T47D (cell line): ENCODE data around the gene SELENOO.
"Not testable (repeated sequence)": the region's sequence is repeated elsewhere in the genome, so short reads cannot be mapped to it uniquely, and the experiment has no call there.

Source experiments
- DNase-seq, 2 experiments: peaks; one replicate each; pipeline versions ENCODE4 v3.0.0 to v3.0.0-alpha.2; 2011 to 2012; ENCODE audit warnings: low read depth in 1 of 2, low spot score in 1 of 2
- JUND ChIP-seq: IDR thresholded peaks from 2 replicates; pipeline ENCODE4 v1.6.1; 2012; ENCODE audit warnings: low read depth
- in situ Hi-C: cut with HindIII; loops from 2 replicates; pipeline ENCODE4 v1.10.0; 2016; ENCODE audit warnings: low sequenced_read_pairs, low pct_unique_long_range_greater_than_20kb

SELENOO gene

DNA sequence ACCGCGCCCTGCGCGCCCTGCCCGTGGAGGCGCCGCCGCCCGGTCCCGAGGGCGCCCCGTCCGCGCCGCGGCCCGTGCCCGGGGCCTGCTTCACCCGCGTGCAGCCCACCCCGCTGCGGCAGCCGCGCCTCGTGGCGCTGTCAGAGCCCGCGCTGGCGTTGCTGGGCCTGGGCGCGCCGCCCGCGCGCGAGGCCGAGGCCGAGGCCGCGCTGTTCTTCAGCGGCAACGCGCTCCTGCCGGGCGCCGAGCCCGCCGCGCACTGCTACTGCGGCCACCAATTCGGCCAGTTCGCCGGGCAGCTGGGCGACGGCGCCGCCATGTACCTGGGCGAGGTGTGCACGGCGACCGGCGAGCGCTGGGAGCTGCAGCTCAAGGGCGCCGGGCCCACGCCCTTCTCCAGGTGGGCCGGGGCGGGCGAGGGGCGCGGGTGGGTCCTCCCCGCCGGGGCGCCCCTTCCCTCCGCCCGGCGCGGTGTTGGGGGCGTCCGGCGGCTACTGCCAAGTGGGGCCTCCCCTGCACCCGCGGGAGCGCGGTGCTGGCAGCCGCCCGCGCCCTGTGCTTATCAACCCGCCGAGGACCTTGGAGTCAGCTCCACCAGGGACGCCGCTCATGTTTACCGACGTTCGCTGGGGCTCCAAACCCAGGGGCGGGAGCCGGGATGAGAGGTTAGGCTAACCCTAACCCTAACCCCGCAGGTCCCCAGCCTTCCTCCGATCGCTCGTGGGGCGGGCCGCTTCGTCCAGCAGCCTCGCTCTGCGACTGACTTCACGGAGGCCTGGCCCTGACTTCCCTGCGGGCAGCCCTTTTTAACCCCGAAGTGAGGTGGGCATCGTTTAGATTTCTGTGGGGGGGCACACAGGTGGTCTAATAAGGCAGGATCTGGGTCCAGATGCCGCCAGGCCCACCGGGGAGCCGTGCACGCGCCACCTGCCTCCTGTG, 649 bp downstream of the SELENOO start:
- in situ Hi-C loops: no loop called here
- DNase-seq: no peak
- TF ChIP-seq JUND: no peak

- in situ Hi-C loops: no loop called here
- DNase-seq: no peak
- no peak for TF ChIP-seq JUND
Measured at GRCh38 chr22:50202130-50202666, 1.4 kb downstream of the SELENOO start.

DNA sequence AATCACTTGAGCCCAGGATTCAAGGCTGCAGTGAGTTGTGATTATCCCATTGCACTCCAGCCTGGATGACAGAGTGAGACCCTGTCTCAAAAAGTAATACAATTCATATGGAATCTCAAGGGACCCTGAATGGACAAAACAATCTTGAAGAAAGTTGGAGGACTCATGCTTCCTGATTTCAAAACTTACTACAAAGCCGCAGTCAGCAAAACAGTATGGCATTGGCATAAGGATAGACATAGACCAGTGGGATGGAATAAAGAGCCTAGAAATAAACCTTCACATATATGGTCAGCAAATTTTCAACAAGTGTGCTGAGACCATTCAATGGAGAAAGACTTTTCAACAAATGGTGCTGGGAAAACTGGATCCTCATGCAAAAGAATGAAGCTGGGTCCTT, 2.5 kb downstream of the SELENOO start:
- in situ Hi-C loops: no loop called here
- no peak for TF ChIP-seq JUND
- no peak for DNase-seq

DNA sequence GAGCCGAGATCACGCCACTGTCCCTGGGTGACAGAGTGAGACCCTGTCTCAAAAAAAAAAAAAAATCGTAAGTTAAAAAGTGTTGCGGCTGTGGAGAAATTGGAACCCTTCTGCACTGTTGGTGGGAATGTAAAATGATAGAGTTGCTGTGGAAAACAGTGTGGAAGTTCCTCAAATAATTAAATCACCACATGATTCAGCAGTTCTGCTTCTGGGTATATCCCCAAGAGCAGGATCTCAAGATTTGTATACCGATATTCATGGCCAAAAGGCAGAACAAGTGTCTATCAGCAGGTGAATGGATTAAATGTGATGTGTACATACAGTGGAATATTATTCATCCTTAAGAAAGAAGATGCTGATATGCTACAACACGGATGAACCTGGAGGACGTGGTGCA, 3.8 kb downstream of the SELENOO start:
- DNase-seq: no peak
- TF ChIP-seq JUND: no peak
- in situ Hi-C loops: no loop called here

- in situ Hi-C loops, DNase-seq: not testable (repeated sequence)
Measured at GRCh38 chr22:50204998-50205397, 4.2 kb downstream of the SELENOO start.

DNA sequence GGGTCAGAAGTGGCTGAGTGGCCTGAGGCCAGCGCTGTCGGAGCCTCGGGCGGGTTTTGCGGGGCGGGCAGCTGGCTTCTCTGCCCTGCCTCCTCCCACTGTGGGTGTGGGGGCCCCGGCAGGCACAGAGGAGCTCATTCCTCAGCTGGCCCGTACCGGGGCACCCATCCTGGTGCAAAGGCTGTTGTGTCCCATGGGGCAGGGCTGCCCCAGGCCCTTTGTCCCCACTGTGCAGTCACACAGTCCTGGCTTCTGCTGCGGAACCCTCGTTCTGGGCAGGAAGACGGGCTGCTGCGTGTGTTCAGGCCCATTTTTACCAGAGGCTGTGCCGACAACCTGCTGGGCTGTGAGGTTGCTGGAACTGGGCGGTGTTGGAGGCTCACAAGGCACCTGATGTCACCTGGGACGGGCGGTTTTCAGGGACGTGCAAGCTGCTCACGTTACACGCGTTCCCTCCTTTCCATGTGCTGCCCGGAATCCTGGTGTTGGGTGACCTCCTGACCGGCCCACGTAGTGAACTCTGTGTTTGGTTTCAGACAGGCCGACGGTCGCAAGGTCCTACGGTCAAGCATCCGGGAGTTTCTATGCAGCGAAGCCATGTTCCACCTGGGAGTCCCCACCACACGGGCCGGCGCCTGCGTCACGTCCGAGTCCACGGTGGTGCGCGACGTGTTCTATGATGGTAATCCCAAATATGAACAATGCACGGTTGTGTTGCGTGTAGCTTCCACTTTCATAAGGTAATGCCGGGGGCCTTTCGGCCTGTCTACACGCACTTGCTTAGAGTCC, 5.2 kb downstream of the SELENOO start:
- in situ Hi-C loops: no loop called here
- no peak for DNase-seq
- no peak for TF ChIP-seq JUND

- DNase-seq: peak in 1 of 2 experiments; percentile 15
Measured at GRCh38 chr22:50206599-50206998, 5.8 kb downstream of the SELENOO start.

GRCh38 chr22:50207383-50208140, 6.8 kb downstream of the SELENOO start:
- in situ Hi-C loops: no loop called here
- no peak for DNase-seq
- TF ChIP-seq JUND: no peak

More at GRCh38 chr22:50206599-50206998, 5.8 kb downstream of the SELENOO start:
- in situ Hi-C loops: no loop called here
- TF ChIP-seq JUND: no peak

DNA sequence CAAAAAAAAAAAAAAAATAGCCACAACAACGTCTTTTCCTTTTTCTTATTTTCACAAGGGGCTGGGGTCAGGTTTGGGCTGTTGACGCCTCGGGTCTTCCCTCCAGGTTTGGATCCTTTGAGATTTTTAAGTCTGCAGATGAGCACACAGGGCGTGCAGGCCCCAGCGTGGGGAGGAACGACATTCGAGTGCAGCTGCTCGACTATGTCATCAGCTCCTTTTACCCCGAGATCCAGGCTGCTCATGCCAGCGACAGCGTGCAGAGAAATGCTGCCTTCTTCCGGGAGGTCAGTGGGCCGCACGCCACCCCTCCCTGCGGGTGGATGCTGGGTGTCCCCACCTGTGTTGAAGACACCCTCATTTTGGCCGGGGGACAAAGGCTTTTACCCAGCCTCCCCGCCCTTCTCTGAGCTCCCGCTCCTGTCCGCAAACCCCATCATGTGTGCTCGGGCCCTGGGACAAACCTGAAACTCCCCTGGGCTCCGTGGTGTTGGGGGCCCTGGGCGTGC, 7.7 kb downstream of the SELENOO start:
- in situ Hi-C loops: no loop called here
- no peak for TF ChIP-seq JUND

DNA sequence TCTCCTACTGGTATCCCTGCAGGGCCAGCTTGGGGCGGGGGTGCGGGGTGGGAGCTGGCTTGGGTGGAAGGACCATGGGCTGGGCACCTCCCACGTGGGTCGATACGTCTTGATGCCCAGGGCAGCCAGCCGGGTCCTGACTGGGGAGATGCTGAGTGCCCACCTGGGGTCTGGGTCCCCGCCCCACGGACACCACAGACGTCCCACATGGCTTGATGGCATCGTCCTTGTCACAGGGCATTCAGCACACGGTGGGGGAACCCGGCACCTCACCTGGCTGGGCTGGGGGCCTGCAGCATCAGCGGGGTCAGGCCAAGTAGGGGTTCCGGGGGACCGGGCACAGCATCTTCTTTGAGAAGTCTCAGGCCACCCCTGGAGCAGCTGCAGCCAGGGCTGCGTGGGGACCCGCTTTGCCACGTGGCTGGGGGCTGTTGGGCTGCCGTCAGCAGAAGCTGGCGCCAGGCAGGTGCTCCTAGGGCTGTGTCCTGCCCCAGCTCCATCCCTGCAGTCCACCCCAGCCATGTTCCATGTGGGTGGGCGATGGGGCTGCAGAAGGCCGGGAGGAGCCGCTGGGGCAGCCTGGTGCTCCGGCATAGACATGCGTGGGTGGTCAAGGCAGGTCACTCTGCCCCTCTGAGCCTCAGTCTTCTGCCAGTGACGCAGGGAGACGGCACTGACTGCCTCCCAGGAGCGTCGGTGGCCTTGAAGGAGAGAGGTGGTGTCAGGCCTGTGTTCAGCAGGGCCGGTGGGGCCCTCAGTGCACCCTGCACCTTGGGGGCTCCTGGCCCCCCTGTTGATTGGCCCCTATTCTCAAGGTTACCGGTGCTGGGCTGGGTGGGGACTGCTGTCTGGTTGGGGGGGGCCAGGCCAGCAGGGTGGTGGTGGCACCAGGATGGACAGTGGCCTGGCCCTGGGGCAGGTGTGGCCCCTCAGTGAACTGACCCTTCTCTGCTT, 8.4 kb downstream of the SELENOO start:
- no peak for TF ChIP-seq JUND
- DNase-seq: no peak
- in situ Hi-C loops: no loop called here

More for the DNA sequence above, 7.7 kb downstream of the SELENOO start:
- no peak for DNase-seq

DNA sequence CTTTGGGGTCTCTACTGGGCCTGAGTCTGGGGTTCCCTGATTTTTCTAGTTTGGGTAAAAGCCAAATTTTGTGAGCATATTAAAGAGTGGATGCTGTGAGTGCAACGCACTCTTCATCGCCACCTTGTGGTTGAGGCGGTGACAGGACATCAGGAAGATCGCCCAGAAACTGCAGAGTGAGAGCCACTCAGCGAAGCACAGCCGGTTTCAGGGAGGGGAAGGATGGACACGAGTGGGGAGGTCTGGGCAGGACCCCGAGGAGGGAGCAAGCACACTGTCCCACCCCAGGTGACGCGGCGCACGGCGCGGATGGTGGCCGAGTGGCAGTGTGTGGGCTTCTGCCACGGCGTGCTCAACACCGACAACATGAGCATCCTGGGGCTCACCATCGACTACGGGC, 9.1 kb downstream of the SELENOO start:
- TF ChIP-seq JUND: no peak
- peak; percentile 72 to 79 for DNase-seq
- in situ Hi-C loops: no loop called here
